Panc1 (cell line): Measurements from ENCODE around the gene OR12D3.

Experiments used
- CTCF ChIP-seq: fragments of 450-650 bp; IDR thresholded peaks from 2 replicates; pipeline ENCODE4 v1.5.1; 2017; ENCODE audit warnings: mild to moderate bottlenecking
- POLR2AphosphoS5 ChIP-seq: IDR thresholded peaks from 2 replicates; pipeline ENCODE4 v1.6.1; 2012; ENCODE audit warnings: mild to moderate bottlenecking, low read depth, low read length, moderate library complexity
- REST ChIP-seq, 2 experiments: IDR thresholded peaks; 2 replicates each; pipeline ENCODE4 v1.6.1; 2011 to 2012; ENCODE audit warnings: low read depth in 2 of 2, control low read depth in 1 of 2, low read length in 1 of 2, mild to moderate bottlenecking in 1 of 2, moderate library complexity in 1 of 2; ENCODE audit not compliant: insufficient read depth in 1 of 2
- TCF7L2 ChIP-seq: IDR thresholded peaks from 2 replicates; pipeline ENCODE4 v1.6.1; 2011; ENCODE audit warnings: mild to moderate bottlenecking, low read depth, low read length, inconsistent platforms

- TF ChIP-seq CTCF (no peak), POLR2AphosphoS5 (no peak), REST (IDR thresholded peaks at IDR 0.05; ENCODE audit: insufficient read depth in 1 of 2, low read depth in 2 of 2, low read length in 1 of 2) (no peak), TCF7L2 (no peak)
Measured at GRCh38 chr6:29395331-29395730, 20.2 kb upstream of the OR12D3 start, which contains the start of gene OR12D2.
